BE2C (cell line): Measurements from ENCODE around the gene TLR8.

Source experiments
- DNase-seq: peaks from one replicate; pipeline ENCODE4 v3.0.0-alpha.2; 2020
- H3K27me3 ChIP-seq: fragments of 250-450 bp; sonication (Bioruptor Pico); 2 replicates; pipeline ENCODE4 v1.5.1; 2020; ENCODE audit warnings: mild to moderate bottlenecking
- H3K36me3 ChIP-seq: fragments of 250-450 bp; sonication (Bioruptor Pico); 2 replicates; pipeline ENCODE4 v1.5.1; 2020; ENCODE audit warnings: mild to moderate bottlenecking
- H3K4me1 ChIP-seq: fragments of 250-450 bp; sonication (Bioruptor Pico); 2 replicates; pipeline ENCODE4 v1.5.1; 2020
- H3K4me3 ChIP-seq: 2 replicates; pipeline ENCODE4 v1.5.1; 2011; ENCODE audit warnings: low read depth, low read length
- H3K9me3 ChIP-seq: fragments of 250-450 bp; sonication (Bioruptor Pico); 2 replicates; pipeline ENCODE4 v1.5.1; 2020
- CTCF ChIP-seq: IDR thresholded peaks from 2 replicates; pipeline ENCODE4 v1.5.1; 2012; ENCODE audit warnings: mild to moderate bottlenecking, low read depth, low read length

Gene TLR8

GRCh38 chrX:12949927-12950656, 43.7 kb downstream of the TLR8 start:
- DNase-seq, result no peak
- no peak for TF ChIP-seq CTCF
- Histone ChIP-seq H3K9me3 (no peaks in the 10 kb centered on the region), H3K4me3 (no peak overlapping the region), H3K4me1 (peaks cover 5% of the 10 kb centered on the region; the same call in 1 of the 2 replicates), H3K36me3 (no peaks in the 10 kb centered on the region), H3K27me3 (no peaks in the 10 kb centered on the region)

- peak; percentile 63 for TF ChIP-seq CTCF
- no peaks in the 10 kb centered on the region for H3K9me3 ChIP-seq
- peak; percentile 53 for DNase-seq
- no peaks in the 10 kb centered on the region for H3K27me3 ChIP-seq
- peaks cover 5% of the 10 kb centered on the region; the same call in 1 of the 2 replicates for H3K4me1 ChIP-seq
- no peaks in the 10 kb centered on the region for H3K36me3 ChIP-seq
- H3K4me3 ChIP-seq, result no peak overlapping the region
Observed at GRCh38 chrX:12950851-12951594, 44.6 kb downstream of the TLR8 start.

- Histone ChIP-seq H3K27me3 (no peaks in the 10 kb centered on the region), H3K9me3 (no peaks in the 10 kb centered on the region), H3K4me1 (peaks cover 5% of the 10 kb centered on the region; the same call in 1 of the 2 replicates), H3K36me3 (no peaks in the 10 kb centered on the region), H3K4me3 (no peak overlapping the region)
- no peak for DNase-seq
- no peak for TF ChIP-seq CTCF
Observed at GRCh38 chrX:12951595-12951975, 45.2 kb downstream of the TLR8 start.

GRCh38 chrX:12953420-12953819, 47.0 kb downstream of the TLR8 start:
- Histone ChIP-seq H3K4me1 (peaks cover 5% of the 10 kb centered on the region; the same call in 1 of the 2 replicates), H3K36me3 (no peaks in the 10 kb centered on the region), H3K27me3 (no peaks in the 10 kb centered on the region), H3K9me3 (no peaks in the 10 kb centered on the region), H3K4me3 (no peak overlapping the region)
- no peak for DNase-seq
- TF ChIP-seq CTCF, result no peak

GRCh38 chrX:12954376-12954775, 48.0 kb downstream of the TLR8 start:
- H3K27me3 ChIP-seq, result no peaks in the 10 kb centered on the region
- DNase-seq, result no peak
- H3K4me3 ChIP-seq, result no peak overlapping the region
- no peak for TF ChIP-seq CTCF
- no peaks in the 10 kb centered on the region for H3K36me3 ChIP-seq
- peaks cover 5% of the 10 kb centered on the region; the same call in 1 of the 2 replicates for H3K4me1 ChIP-seq
- H3K9me3 ChIP-seq, result no peaks in the 10 kb centered on the region

- H3K4me1 ChIP-seq, result peaks cover 1% of the 10 kb centered on the region; the same call in 1 of the 2 replicates
- H3K9me3 ChIP-seq, result no peaks in the 10 kb centered on the region
- TF ChIP-seq CTCF, result no peak
- no peak overlapping the region for H3K4me3 ChIP-seq
- no peaks in the 10 kb centered on the region for H3K36me3 ChIP-seq
- no peaks in the 10 kb centered on the region for H3K27me3 ChIP-seq
- DNase-seq, result no peak
Observed at GRCh38 chrX:12954981-12955380, 48.6 kb downstream of the TLR8 start.
